Hepatocyte (in vitro differentiated cells): Measurements from ENCODE around the gene GCDH. TPM values are rescaled to one million over a fixed set of nuclear protein-coding genes. Genes with fewer than 3 reads are reported as not detected.
A peak's percentile ranks its signal among the peaks of the same experiment; 100 is the strongest.

Experiments used
- DNase-seq: peaks from one replicate; pipeline ENCODE4 v3.0.0-alpha.2; 2016; ENCODE audit warnings: low spot score
- H2AFZ ChIP-seq: fragments of 200-600 bp; sonication (generic); 2 replicates; pipeline ENCODE4 v1.6.0; 2016; ENCODE audit warnings: antibody characterized with exemption, mild to moderate bottlenecking
- H3K27ac ChIP-seq: fragments of 200-600 bp; sonication (generic); 2 replicates; pipeline ENCODE4 v1.5.1; 2016; ENCODE audit warnings: mild to moderate bottlenecking
- H3K27me3 ChIP-seq: fragments of 200-600 bp; sonication (generic); 2 replicates; pipeline ENCODE4 v1.6.1; 2016
- H3K36me3 ChIP-seq: fragments of 200-600 bp; sonication (generic); replicated peaks from 2 replicates; pipeline ENCODE4 v1.5.1; 2016; ENCODE audit warnings: low read depth; ENCODE audit not compliant: insufficient read depth
- H3K4me1 ChIP-seq: fragments of 200-600 bp; sonication (generic); 2 replicates; pipeline ENCODE4 v1.5.1; 2016; ENCODE audit warnings: mild to moderate bottlenecking, moderate library complexity; ENCODE audit not compliant: insufficient read depth
- H3K4me2 ChIP-seq: fragments of 200-600 bp; sonication (generic); 2 replicates; pipeline ENCODE4 v1.6.0; 2016
- H3K4me3 ChIP-seq: fragments of 200-600 bp; sonication (generic); 2 replicates; pipeline ENCODE4 v1.5.1; 2016; ENCODE audit warnings: mild to moderate bottlenecking
- H3K79me2 ChIP-seq: fragments of 200-600 bp; sonication (generic); 2 replicates; pipeline ENCODE4 v1.6.0; 2017; ENCODE audit warnings: mild to moderate bottlenecking
- H3K9me2 ChIP-seq: fragments of 200-600 bp; sonication (generic); replicated peaks from 2 replicates; pipeline ENCODE4 v1.6.0; 2017; ENCODE audit warnings: mild to moderate bottlenecking; ENCODE audit not compliant: insufficient read depth
- H3K9me3 ChIP-seq: fragments of 200-600 bp; sonication (generic); 2 replicates; pipeline ENCODE4 v1.5.1; 2016; ENCODE audit warnings: low read depth, mild to moderate bottlenecking
- H4K20me1 ChIP-seq: fragments of 200-600 bp; sonication (generic); 2 replicates; pipeline ENCODE4 v1.6.0; 2016; ENCODE audit warnings: mild to moderate bottlenecking; ENCODE audit not compliant: insufficient read depth, poor library complexity, severe bottlenecking
- CTCF ChIP-seq: fragments of 200-600 bp; sonication (generic); IDR thresholded peaks from 2 replicates; pipeline ENCODE4 v1.5.1; 2016; ENCODE audit warnings: antibody characterized with exemption, mild to moderate bottlenecking; ENCODE audit not compliant: poor library complexity
- EZH2 ChIP-seq: fragments of 200-600 bp; sonication (generic); IDR thresholded peaks from 2 replicates; pipeline ENCODE4 v1.6.1; 2016; ENCODE audit warnings: antibody characterized with exemption, mild to moderate bottlenecking, borderline replicate concordance
- EZH2phosphoT487 ChIP-seq: fragments of 200-600 bp; sonication (generic); IDR thresholded peaks from one replicate; pipeline ENCODE4 v1.6.1; 2018; ENCODE audit warnings: antibody characterized with exemption, mild to moderate bottlenecking, low read depth, moderate library complexity; ENCODE audit not compliant: unreplicated experiment, severe bottlenecking
- WGBS: methylation state at CpG from one replicate; pipeline ENCODE4 v1.1.6; 2016; ENCODE audit warnings: low lambda C conversion rate; ENCODE audit errors: missing lambda C conversion rate; 5-methylcytosine and 5-hydroxymethylcytosine counted together
- polyA plus RNA-seq: library from polyadenylated mRNA; unstranded; fragments of >200 nt; fragmentation: Nextera tagmentation; extraction: Ambion mirVana; gene quantifications from 2 replicates; pipeline ENCODE4 v1.2.1, GENCODE V29; 2016
- total RNA-seq: library from RNA; depleted of rRNA; stranded (reverse); fragments of >200 nt; gene quantifications from 2 replicates; pipeline ENCODE4 v1.2.3, GENCODE V29; 2014

The GCDH gene
- total and polyA plus RNA-seq, 2 experiments from 2014 or later: 23.4 to 31.7 TPM

- H3K36me3 ChIP-seq: no peaks in the 10 kb centered on the region
- H2AFZ ChIP-seq: no peak overlapping the region
- no peaks in the 10 kb centered on the region for H3K27me3 ChIP-seq
- no peak overlapping the region for H3K27ac ChIP-seq
- 94% methylated on average over 6 of the region's 6 CpGs for WGBS
- no peaks in the 10 kb centered on the region for H3K79me2 ChIP-seq
- H3K4me3 ChIP-seq: no peak overlapping the region
- DNase-seq: no peak
- H3K9me3 ChIP-seq: no peaks in the 10 kb centered on the region
- no peak overlapping the region for H3K4me2 ChIP-seq
- no peaks in the 10 kb centered on the region for H4K20me1 ChIP-seq
- TF ChIP-seq EZH2: no peak
- TF ChIP-seq EZH2phosphoT487: no peak
- no peak for TF ChIP-seq CTCF
- H3K9me2 ChIP-seq: no peaks in the 10 kb centered on the region
- no peaks in the 10 kb centered on the region for H3K4me1 ChIP-seq
Measured at GRCh38 chr19:12875086-12875485, 15.9 kb upstream of the GCDH start.

- Histone ChIP-seq H2AFZ (peak overlapping the region; percentile 97), H3K9me3 (no peaks in the 10 kb centered on the region)
Measured at GRCh38 chr19:12880551-12881171, 10.3 kb upstream of the GCDH start.

GRCh38 chr19:12881172-12881808 lies 9.7 kb upstream of the GCDH start, which contains the start of gene DNASE2:
DNASE2 (minus strand) TSS chr19:12881449; CDS start chr19:12881375, 74 bp downstream.
- Histone ChIP-seq H3K27ac (peak within 1 kb of the TSS; percentile 86), H3K36me3 (no peaks in the 10 kb centered on the region), H3K27me3 (peaks cover 25% of the 10 kb centered on the region), H4K20me1 (no peaks in the 10 kb centered on the region), H2AFZ (peak within 1 kb of the TSS; percentile 97), H3K9me3 (no peaks in the 10 kb centered on the region), H3K4me1 (peaks cover 5% of the 10 kb centered on the region), H3K79me2 (no peaks in the 10 kb centered on the region), H3K9me2 (no peaks in the 10 kb centered on the region), H3K4me3 (peak within 1 kb of the TSS; percentile 86), H3K4me2 (peak within 1 kb of the TSS; percentile 96)
- TF ChIP-seq CTCF (no peak), EZH2 (no peak), EZH2phosphoT487 (no peak)
- WGBS: under 1% methylated on average over 37 of the region's 38 CpGs
- DNase-seq: peak; percentile 94

More at GRCh38 chr19:12880551-12881171, 10.3 kb upstream of the GCDH start:
- H3K4me2 ChIP-seq: peak overlapping the region; percentile 96
- no peaks in the 10 kb centered on the region for H3K36me3 ChIP-seq
- H4K20me1 ChIP-seq: no peaks in the 10 kb centered on the region
- peak overlapping the region; percentile 86 for H3K4me3 ChIP-seq
- DNase-seq: peak; percentile 47
- peaks cover 5% of the 10 kb centered on the region for H3K4me1 ChIP-seq
- peak overlapping the region; percentile 86 for H3K27ac ChIP-seq
- no peaks in the 10 kb centered on the region for H3K79me2 ChIP-seq
- peaks cover 19% of the 10 kb centered on the region for H3K27me3 ChIP-seq
- no peak for TF ChIP-seq EZH2phosphoT487
- TF ChIP-seq CTCF: no peak
- TF ChIP-seq EZH2: no peak
- 17% methylated on average over 29 of the region's 29 CpGs for WGBS
- no peaks in the 10 kb centered on the region for H3K9me2 ChIP-seq
